Endothelial cell of umbilical vein (primary cell): ENCODE results near the gene SP6. TPM values are rescaled to one million over a fixed set of nuclear protein-coding genes. Genes with fewer than 3 reads are reported as not detected.

ENCODE experiments used
- BruUV-seq: library from RNA; stranded (reverse); fragments of 400-500 nt; replicated peaks from 2 replicates; lab custom pipeline; 2021; lab: Mats Ljungman, UMichigan
- CTCF ChIA-PET: fragments of 300-600, 350-600 bp; sonication (Branson Sonifier 250); formaldehyde crosslinking; loops from one replicate; lab custom pipeline; 2021; ENCODE audit warnings: antibody characterized with exemption, inconsistent platforms; lab: Charles Lee
- POLR2A ChIA-PET: fragments of 300-600, 350-600 bp; sonication (Branson Sonifier 250); formaldehyde crosslinking; loops from one replicate; lab custom pipeline; 2021; ENCODE audit warnings: antibody characterized with exemption, inconsistent platforms; lab: Charles Lee
- DNase-seq: peaks from one replicate; pipeline ENCODE4 v3.0.0-alpha.2; 2011; ENCODE audit warnings: low read depth, low spot score
- FAIRE-seq: peaks from 2 replicates; lab custom pipeline; 2011; peaks lifted over from hg19 to GRCh38; lab: Jason Lieb, UNC
- H2AFZ ChIP-seq: 2 replicates; pipeline ENCODE4 v1.6.0; 2012; ENCODE audit warnings: low read depth, low read length, control low read depth, inconsistent platforms
- H3K27ac ChIP-seq: 2 replicates; pipeline ENCODE4 v1.5.1; 2011; ENCODE audit warnings: low read depth, mild to moderate bottlenecking, control low read depth, low read length, moderate library complexity; ENCODE audit not compliant: insufficient read depth
- H3K27me3 ChIP-seq, 2 experiments: 2 replicates each; pipeline versions ENCODE4 v1.6.0 to v1.6.1; 2011; ENCODE audit warnings: low read length in 2 of 2, mixed read lengths in 1 of 2; ENCODE audit not compliant: control insufficient read depth in 2 of 2, insufficient read depth in 2 of 2
- H3K36me3 ChIP-seq, 2 experiments: 2 replicates in 1 of 2; 3 replicates in 1 of 2; pipeline ENCODE4 v1.5.1; 2011; ENCODE audit warnings: low read length in 2 of 2, mild to moderate bottlenecking in 1 of 2, moderate library complexity in 1 of 2; ENCODE audit not compliant: control insufficient read depth in 2 of 2, insufficient read depth in 2 of 2; ENCODE audit errors: extremely low read depth in 1 of 2
- H3K4me1 ChIP-seq: 3 replicates; pipeline ENCODE4 v1.5.1; 2011; ENCODE audit warnings: mild to moderate bottlenecking, low read length; ENCODE audit not compliant: control insufficient read depth, insufficient read depth; ENCODE audit errors: extremely low read depth
- H3K4me2 ChIP-seq: 2 replicates; pipeline ENCODE4 v1.6.1; 2011; ENCODE audit warnings: low read length, control low read depth, mixed read lengths; ENCODE audit not compliant: insufficient read depth
- H3K4me3 ChIP-seq, 3 experiments: fragments of 200-600 bp in 1 of 3; sonication (generic), shearing (Covaris generic) in 1 of 3; replicated peaks in 1 of 3; 2 replicates each; pipeline ENCODE4 v1.5.1; 2011 to 2016; ENCODE audit warnings: control low read depth in 3 of 3, low read length in 3 of 3, mild to moderate bottlenecking in 2 of 3, inconsistent platforms in 1 of 3, low read depth in 1 of 3, moderate library complexity in 1 of 3; ENCODE audit not compliant: insufficient read depth in 1 of 3
- H3K79me2 ChIP-seq: 2 replicates; pipeline ENCODE4 v1.6.0; 2012; ENCODE audit warnings: low read length, inconsistent platforms; ENCODE audit not compliant: control insufficient read depth, insufficient read depth
- H3K9ac ChIP-seq: replicated peaks from 2 replicates; pipeline ENCODE3; 2011; ENCODE audit warnings: low read length, control low read depth; ENCODE audit not compliant: insufficient read depth; ENCODE audit errors: extremely low read depth
- H3K9me1 ChIP-seq: replicated peaks from 3 replicates; pipeline ENCODE4 v1.6.0; 2011; ENCODE audit warnings: mild to moderate bottlenecking, low read length; ENCODE audit not compliant: control insufficient read depth, insufficient read depth; ENCODE audit errors: extremely low read depth
- H3K9me3 ChIP-seq: replicated peaks from 2 replicates; pipeline ENCODE4 v1.5.1; 2012; ENCODE audit warnings: low read length, inconsistent platforms; ENCODE audit not compliant: control insufficient read depth, insufficient read depth
- H4K20me1 ChIP-seq: replicated peaks from 2 replicates; pipeline ENCODE3; 2011; ENCODE audit warnings: mild to moderate bottlenecking, low read length; ENCODE audit not compliant: control insufficient read depth, insufficient read depth; ENCODE audit errors: extremely low read depth
- CTCF ChIP-seq, 2 donors: IDR thresholded peaks; 1 replicate in 1 of 2; 2 replicates in 1 of 2; pipeline ENCODE4 v1.5.1; 2011; ENCODE audit warnings: low read length in 2 of 2, mild to moderate bottlenecking in 2 of 2, moderate library complexity in 2 of 2, control low read depth in 1 of 2, inconsistent platforms in 1 of 2, low read depth in 1 of 2; ENCODE audit not compliant: insufficient read depth in 1 of 2; ENCODE audit errors: extremely low read depth in 1 of 2
- EZH2 ChIP-seq: IDR thresholded peaks from 2 replicates; pipeline ENCODE4 v1.6.1; 2012; ENCODE audit warnings: borderline replicate concordance, low read depth, mild to moderate bottlenecking, moderate library complexity, low read length, inconsistent platforms; ENCODE audit not compliant: severe bottlenecking
- FOS ChIP-seq: IDR thresholded peaks from 2 replicates; pipeline ENCODE4 v1.6.1; 2011; ENCODE audit warnings: mild to moderate bottlenecking, low read length, moderate library complexity, borderline replicate concordance; ENCODE audit not compliant: insufficient read depth
- GATA2 ChIP-seq: IDR thresholded peaks from 2 replicates; pipeline ENCODE4 v1.7.0; 2011; ENCODE audit warnings: low read depth, mild to moderate bottlenecking, moderate library complexity, mixed read lengths, low read length; ENCODE audit not compliant: insufficient read length, insufficient read depth
- JUN ChIP-seq: IDR thresholded peaks from 2 replicates; pipeline ENCODE4 v1.6.1; 2011; ENCODE audit warnings: borderline replicate concordance, low read depth; ENCODE audit not compliant: insufficient read length, insufficient read depth
- MYC ChIP-seq: IDR thresholded peaks from one replicate; pipeline ENCODE4 v1.6.1; 2011; ENCODE audit warnings: mild to moderate bottlenecking, low read depth, low read length
- POLR2A ChIP-seq: IDR thresholded peaks from 2 replicates; pipeline ENCODE4 v1.6.1; 2012; ENCODE audit warnings: low read depth, mild to moderate bottlenecking, control low read depth, low read length
- POLR2AphosphoS5 ChIP-seq: IDR thresholded peaks from 2 replicates; pipeline ENCODE4 v1.6.1; 2012; ENCODE audit warnings: low read depth, mild to moderate bottlenecking, control low read depth, low read length, moderate library complexity; ENCODE audit not compliant: insufficient read depth
- dilution Hi-C: fragments of 300-500 bp; cut with MboI; formaldehyde crosslinking; loops from one replicate; pipeline ENCODE4 v1.15.0; 2019; ENCODE audit warnings: low sequenced_read_pairs; ENCODE audit not compliant: extremely low pct_ligation_motif_present
- intact Hi-C: fragments of 100-400 bp; cut with micrococcal nuclease; formaldehyde crosslinking; loops from one replicate; pipeline ENCODE4 v1.10.0; 2022
- polyA plus RNA-seq, 4 experiments: library from polyadenylated mRNA; depleted of rRNA in 3 of 4; stranded (reverse) in 3 of 4; unstranded in 1 of 4; fragments of >200 nt; gene quantifications; 2 replicates each; pipeline versions ENCODE4 v1.2.1 to v1.2.3, GENCODE V29; 2011 to 2012; ENCODE audit warnings: missing spikeins in 1 of 4
- total RNA-seq: library from RNA; stranded (reverse); gene quantifications from 2 replicates; pipeline ENCODE4 v1.2.3, GENCODE V29; 2021
- TF ChIP-seq, protein P1 (sequence below): IDR thresholded peaks from 2 replicates; pipeline ENCODE4 v1.6.1; 2011; ENCODE audit not compliant: insufficient read depth, insufficient read length

SP6 gene
- total and polyA plus RNA-seq, 2 donors (not counting 3 experiments of a cell fraction or from before 2014, with no cell fraction given): 0.11 to 1.3 TPM

DNA sequence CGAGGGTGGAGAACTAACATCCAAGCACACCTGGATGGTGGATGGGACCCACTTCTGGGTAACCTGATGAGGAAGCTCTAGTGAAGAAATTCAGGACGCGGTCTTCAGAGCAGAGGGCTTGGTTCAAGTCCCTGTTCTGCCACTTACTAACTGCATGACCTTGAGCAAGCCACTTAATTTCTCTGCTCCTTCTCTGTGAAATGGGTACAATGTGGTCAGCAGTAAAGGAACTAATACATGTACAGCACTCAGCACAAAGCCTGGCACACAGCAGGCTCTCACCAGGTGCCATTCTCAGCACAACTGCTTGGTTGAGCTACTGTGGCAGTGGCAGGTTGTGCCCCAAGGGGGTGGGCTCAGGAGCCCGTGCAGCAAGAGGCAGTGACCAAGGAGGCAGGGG is 27.4 kb downstream of the SP6 start:
- POLR2A ChIA-PET: no interaction called here
- no peaks in the 10 kb centered on the region for H3K27me3 ChIP-seq
- no peak overlapping the region for H2AFZ ChIP-seq
- peaks cover 7 to 23% of the 10 kb centered on the region in 2 experiments for H3K36me3 ChIP-seq
- BruUV-seq: no TSS peak
- CTCF ChIA-PET: no interaction called here
- H3K9ac ChIP-seq: no peak overlapping the region
- peaks cover 9% of the 10 kb centered on the region for H3K79me2 ChIP-seq
- no peak overlapping the region for H3K4me3 ChIP-seq
- peaks cover 17% of the 10 kb centered on the region for H3K4me1 ChIP-seq
- DNase-seq (no peak), FAIRE-seq (no peak)
- H3K9me1 ChIP-seq: no peaks in the 10 kb centered on the region
- no peak overlapping the region for H3K4me2 ChIP-seq
- H3K9me3 ChIP-seq: no peaks in the 10 kb centered on the region
- dilution Hi-C loops: no loop called here
- TF ChIP-seq, protein P1, sequence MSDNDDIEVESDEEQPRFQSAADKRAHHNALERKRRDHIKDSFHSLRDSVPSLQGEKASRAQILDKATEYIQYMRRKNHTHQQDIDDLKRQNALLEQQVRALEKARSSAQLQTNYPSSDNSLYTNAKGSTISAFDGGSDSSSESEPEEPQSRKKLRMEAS: no peak
- no peak for TF ChIP-seq POLR2A
- no peak for TF ChIP-seq EZH2
- no peak for TF ChIP-seq JUN
- no peak for TF ChIP-seq GATA2
- no peak for TF ChIP-seq POLR2AphosphoS5
- TF ChIP-seq MYC: no peak
- TF ChIP-seq FOS: no peak
- no peak for TF ChIP-seq CTCF (IDR thresholded peaks at IDR 0.05; ENCODE audit: extremely low read depth in 1 of 2, insufficient read depth in 1 of 2, low read depth in 1 of 2, low read length in 2 of 2)
- no peak overlapping the region for H3K27ac ChIP-seq
- intact Hi-C loops: no loop called here
- no peaks in the 10 kb centered on the region for H4K20me1 ChIP-seq
